Mucosa of stomach (tissue), 1 donor: ENCODE measurements around the gene ZNF862.

ENCODE experiments used
- H3K27me3 ChIP-seq: one replicate; pipeline ENCODE4 v1.7.0; 2013; ENCODE audit warnings: mild to moderate bottlenecking, low read length; ENCODE audit not compliant: control insufficient read depth, insufficient read depth
- H3K36me3 ChIP-seq: one replicate; pipeline ENCODE4 v1.7.0; 2013; ENCODE audit warnings: low read length; ENCODE audit not compliant: control insufficient read depth, insufficient read depth
- H3K4me1 ChIP-seq: one replicate; pipeline ENCODE4 v1.7.0; 2013; ENCODE audit warnings: mild to moderate bottlenecking, low read length; ENCODE audit not compliant: control insufficient read depth, insufficient read depth
- H3K4me3 ChIP-seq: one replicate; pipeline ENCODE4 v1.7.0; 2013; ENCODE audit warnings: low read length
- H3K9ac ChIP-seq: one replicate; pipeline ENCODE4 v1.7.0; 2013; ENCODE audit warnings: mild to moderate bottlenecking, low read length, moderate library complexity
- H3K9me3 ChIP-seq: one replicate; pipeline ENCODE4 v1.7.0; 2013; ENCODE audit warnings: mild to moderate bottlenecking, low read length, moderate library complexity; ENCODE audit not compliant: control insufficient read depth
- donor health status: Pancreatic carcinoma.

The ZNF862 gene

GRCh38 chr7:149843566-149843965, 5.4 kb downstream of the ZNF862 start:
- H3K27me3 ChIP-seq, result no peaks in the 10 kb centered on the region

GRCh38 chr7:149844445-149844844, 6.3 kb downstream of the ZNF862 start:
- H3K4me1 ChIP-seq, result no peaks in the 10 kb centered on the region
- no peaks in the 10 kb centered on the region for H3K27me3 ChIP-seq
- no peaks in the 10 kb centered on the region for H3K9me3 ChIP-seq
- H3K36me3 ChIP-seq, result no peaks in the 10 kb centered on the region
- H3K4me3 ChIP-seq, result no peak overlapping the region
- no peak overlapping the region for H3K9ac ChIP-seq

More at GRCh38 chr7:149843566-149843965, 5.4 kb downstream of the ZNF862 start:
- Histone ChIP-seq H3K36me3 (no peaks in the 10 kb centered on the region), H3K9me3 (no peaks in the 10 kb centered on the region), H3K9ac (no peak overlapping the region), H3K4me3 (no peak overlapping the region), H3K4me1 (peaks cover 6% of the 10 kb centered on the region)

GRCh38 chr7:149845257-149845980, 7.2 kb downstream of the ZNF862 start:
- Histone ChIP-seq H3K27me3 (no peaks in the 10 kb centered on the region), H3K9me3 (no peaks in the 10 kb centered on the region), H3K4me1 (no peaks in the 10 kb centered on the region), H3K4me3 (no peak overlapping the region), H3K9ac (no peak overlapping the region), H3K36me3 (no peaks in the 10 kb centered on the region)

GRCh38 chr7:149846021-149846420, 7.8 kb downstream of the ZNF862 start:
- H3K36me3 ChIP-seq, result no peaks in the 10 kb centered on the region
- H3K27me3 ChIP-seq, result no peaks in the 10 kb centered on the region
- no peaks in the 10 kb centered on the region for H3K4me1 ChIP-seq
- no peak overlapping the region for H3K4me3 ChIP-seq
- no peak overlapping the region for H3K9ac ChIP-seq
- H3K9me3 ChIP-seq, result no peaks in the 10 kb centered on the region

GRCh38 chr7:149846436-149847046, 8.4 kb downstream of the ZNF862 start:
- H3K36me3 ChIP-seq, result no peaks in the 10 kb centered on the region
- H3K4me3 ChIP-seq, result no peak overlapping the region
- no peak overlapping the region for H3K9ac ChIP-seq
- H3K4me1 ChIP-seq, result no peaks in the 10 kb centered on the region
- H3K27me3 ChIP-seq, result no peaks in the 10 kb centered on the region
- H3K9me3 ChIP-seq, result no peaks in the 10 kb centered on the region

GRCh38 chr7:149849174-149849573, 11.0 kb downstream of the ZNF862 start:
- no peaks in the 10 kb centered on the region for H3K9me3 ChIP-seq
- no peak overlapping the region for H3K4me3 ChIP-seq
- H3K36me3 ChIP-seq, result no peaks in the 10 kb centered on the region
- H3K9ac ChIP-seq, result no peak overlapping the region
- H3K27me3 ChIP-seq, result no peaks in the 10 kb centered on the region
- H3K4me1 ChIP-seq, result no peaks in the 10 kb centered on the region

GRCh38 chr7:149850007-149850594, 11.9 kb downstream of the ZNF862 start:
- H3K9me3 ChIP-seq, result no peaks in the 10 kb centered on the region
- H3K36me3 ChIP-seq, result no peaks in the 10 kb centered on the region
- H3K4me3 ChIP-seq, result no peak overlapping the region
- H3K27me3 ChIP-seq, result no peaks in the 10 kb centered on the region
- H3K4me1 ChIP-seq, result peaks cover 8% of the 10 kb centered on the region
- no peak overlapping the region for H3K9ac ChIP-seq

- no peak overlapping the region for H3K4me3 ChIP-seq
- H3K36me3 ChIP-seq, result no peaks in the 10 kb centered on the region
- no peaks in the 10 kb centered on the region for H3K9me3 ChIP-seq
- no peaks in the 10 kb centered on the region for H3K27me3 ChIP-seq
- H3K9ac ChIP-seq, result no peak overlapping the region
- H3K4me1 ChIP-seq, result peaks cover 14% of the 10 kb centered on the region
Observed at GRCh38 chr7:149850716-149851115, 12.5 kb downstream of the ZNF862 start.

- Histone ChIP-seq H3K9ac (no peak overlapping the region), H3K4me3 (no peak overlapping the region), H3K36me3 (no peaks in the 10 kb centered on the region), H3K4me1 (peaks cover 15% of the 10 kb centered on the region), H3K9me3 (no peaks in the 10 kb centered on the region), H3K27me3 (no peaks in the 10 kb centered on the region)
Observed at GRCh38 chr7:149851449-149851848, 13.3 kb downstream of the ZNF862 start.

GRCh38 chr7:149853157-149853556, 15.0 kb downstream of the ZNF862 start:
- Histone ChIP-seq H3K4me3 (no peak overlapping the region), H3K27me3 (no peaks in the 10 kb centered on the region), H3K36me3 (no peaks in the 10 kb centered on the region), H3K9me3 (no peaks in the 10 kb centered on the region), H3K4me1 (peaks cover 15% of the 10 kb centered on the region), H3K9ac (no peak overlapping the region)

- Histone ChIP-seq H3K4me1 (peaks cover 15% of the 10 kb centered on the region), H3K9ac (no peak overlapping the region), H3K4me3 (no peak overlapping the region)
Observed at GRCh38 chr7:149854611-149855360, 16.6 kb downstream of the ZNF862 start.

More at GRCh38 chr7:149854611-149855360, 16.6 kb downstream of the ZNF862 start:
- Histone ChIP-seq H3K36me3 (no peaks in the 10 kb centered on the region), H3K9me3 (no peaks in the 10 kb centered on the region), H3K27me3 (no peaks in the 10 kb centered on the region)
